ENCODE results near the gene ARFGAP2. TPM values are rescaled to one million over a fixed set of nuclear protein-coding genes. Genes with fewer than 3 reads are reported as not detected.

ARFGAP2 gene
- total RNA-seq, 2 experiments from 2014 or later = 70.1 to 71.7 TPM

DNA sequence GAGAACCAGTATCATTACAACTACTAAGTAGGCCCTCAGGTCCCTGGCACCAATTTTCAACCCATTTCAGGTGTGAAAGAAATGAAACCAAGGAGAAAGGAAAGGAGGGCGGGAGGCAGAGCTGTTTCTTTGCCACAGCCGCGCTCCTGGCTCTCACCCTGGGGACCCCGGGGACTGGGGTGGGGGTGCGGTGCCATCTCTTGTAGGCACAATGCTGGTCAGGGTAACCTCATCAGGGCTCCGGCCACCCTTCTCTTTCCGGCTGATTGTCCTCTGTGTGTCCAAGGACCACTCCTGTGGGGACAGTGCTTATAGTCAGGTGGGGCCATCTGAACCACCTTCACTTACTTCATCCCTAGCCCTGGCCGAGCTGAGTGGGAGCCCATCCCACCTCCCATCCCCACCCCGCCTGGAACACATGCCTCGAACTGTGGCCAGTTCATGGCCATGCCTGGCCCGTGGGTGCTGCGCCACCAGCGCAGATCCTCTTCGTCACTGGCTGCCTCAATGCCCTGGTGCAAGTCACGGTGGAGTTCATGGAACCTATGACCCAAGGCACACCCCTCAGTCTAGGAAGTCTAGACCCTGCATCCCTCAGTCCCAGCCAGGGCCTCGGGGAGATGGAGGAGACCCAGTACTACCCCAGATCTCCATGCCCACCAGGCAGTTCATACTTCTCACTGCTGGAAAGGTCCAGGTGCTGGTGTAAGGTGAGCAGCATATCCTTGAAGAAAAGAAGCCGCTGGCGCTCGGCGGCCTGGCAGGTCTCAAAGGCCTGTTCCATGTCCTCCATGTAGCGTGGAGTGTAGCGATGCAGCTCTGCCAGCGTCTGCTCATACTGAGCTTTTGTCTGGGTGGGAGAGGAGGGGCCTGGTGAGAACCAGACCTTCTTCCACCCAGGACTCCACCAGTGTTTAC, 2.3 kb upstream of the ARFGAP2 start:
- Mint-ChIP-seq H3K4me3 (no peak overlapping the region), H3K27me3 (no peaks in the 10 kb centered on the region), H3K9me3 (no peaks in the 10 kb centered on the region), H3K27ac (no peak overlapping the region), H3K36me3 (ENCODE audit: low read depth) (peaks cover 8% of the 10 kb centered on the region), H3K4me1 (ENCODE audit: low read depth) (peaks cover 25% of the 10 kb centered on the region)
- ChIA-PET POLR2A (interaction anchor here (0.6 to 5.5 kb wide), 4 partner anchors 8 to 232 kb away, joined by 3 to 41 read pairs (median 9); partner anchors contain the start of genes ACP2, DDB2 and PACSIN3), CTCF (interaction anchor here (0.6 to 5.1 kb wide), 28 partner anchors 9 to 286 kb away, joined by 3 to 46 read pairs (median 4); partner anchors contain the start of genes ACP2, DDB2, MADD and NR1H3)
- no peak for DNase-seq
- no peak for ATAC-seq
- intact Hi-C loops (cut with micrococcal nuclease) = loop anchor here (5.0 kb wide), 2 partner anchors 38 to 78 kb away; partner anchors contain the start of gene NR1H3
- TF ChIP-seq, protein P1, sequence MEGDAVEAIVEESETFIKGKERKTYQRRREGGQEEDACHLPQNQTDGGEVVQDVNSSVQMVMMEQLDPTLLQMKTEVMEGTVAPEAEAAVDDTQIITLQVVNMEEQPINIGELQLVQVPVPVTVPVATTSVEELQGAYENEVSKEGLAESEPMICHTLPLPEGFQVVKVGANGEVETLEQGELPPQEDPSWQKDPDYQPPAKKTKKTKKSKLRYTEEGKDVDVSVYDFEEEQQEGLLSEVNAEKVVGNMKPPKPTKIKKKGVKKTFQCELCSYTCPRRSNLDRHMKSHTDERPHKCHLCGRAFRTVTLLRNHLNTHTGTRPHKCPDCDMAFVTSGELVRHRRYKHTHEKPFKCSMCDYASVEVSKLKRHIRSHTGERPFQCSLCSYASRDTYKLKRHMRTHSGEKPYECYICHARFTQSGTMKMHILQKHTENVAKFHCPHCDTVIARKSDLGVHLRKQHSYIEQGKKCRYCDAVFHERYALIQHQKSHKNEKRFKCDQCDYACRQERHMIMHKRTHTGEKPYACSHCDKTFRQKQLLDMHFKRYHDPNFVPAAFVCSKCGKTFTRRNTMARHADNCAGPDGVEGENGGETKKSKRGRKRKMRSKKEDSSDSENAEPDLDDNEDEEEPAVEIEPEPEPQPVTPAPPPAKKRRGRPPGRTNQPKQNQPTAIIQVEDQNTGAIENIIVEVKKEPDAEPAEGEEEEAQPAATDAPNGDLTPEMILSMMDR (IDR thresholded peaks at IDR 0.05) = no peak

DNA sequence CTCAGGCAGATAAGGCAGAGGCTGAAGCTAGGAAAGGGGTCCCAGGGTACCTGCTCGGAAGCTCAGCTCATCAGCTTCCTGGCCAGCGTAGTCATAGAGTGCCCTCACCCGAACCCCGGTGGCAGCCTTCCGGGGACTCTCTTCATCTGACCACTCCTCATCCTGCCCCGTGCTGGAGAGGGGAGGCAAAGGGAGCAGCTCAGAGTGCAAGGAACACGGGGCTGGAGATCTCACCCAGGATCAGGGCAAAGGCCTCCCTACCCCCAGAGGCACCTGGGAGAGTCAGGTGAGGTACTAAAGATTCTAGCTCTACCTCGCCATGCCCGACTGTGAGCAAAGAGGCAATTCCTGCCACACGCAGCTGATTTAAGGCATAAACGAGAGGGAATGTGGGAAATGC, 1.6 kb upstream of the ARFGAP2 start:
- Mint-ChIP-seq H3K4me3 (no peak overlapping the region), H3K27ac (peak overlapping the region; percentile 100), H3K27me3 (no peaks in the 10 kb centered on the region), H3K36me3 (ENCODE audit: low read depth) (peaks cover 15% of the 10 kb centered on the region), H3K9me3 (no peaks in the 10 kb centered on the region), H3K4me1 (ENCODE audit: low read depth) (peaks cover 32% of the 10 kb centered on the region)
- ChIA-PET POLR2A (interaction anchor here (0.8 to 5.5 kb wide), 7 partner anchors 9 to 276 kb away, joined by 3 to 41 read pairs (median 5); partner anchors contain the start of genes ACP2, DDB2, NR1H3 and PACSIN3), CTCF (interaction anchor here (0.6 to 5.1 kb wide), 26 partner anchors 9 to 287 kb away, joined by 3 to 46 read pairs (median 4); partner anchors contain the start of genes ACP2, DDB2, NR1H3 and PACSIN3)
- no peak for DNase-seq
- intact Hi-C loops (cut with micrococcal nuclease) = loop anchor here (5.0 kb wide), 2 partner anchors 39 to 79 kb away; partner anchors contain the start of gene NR1H3
- TF ChIP-seq, protein P1 (IDR thresholded peaks at IDR 0.05) = no peak
- ATAC-seq = no peak

DNA sequence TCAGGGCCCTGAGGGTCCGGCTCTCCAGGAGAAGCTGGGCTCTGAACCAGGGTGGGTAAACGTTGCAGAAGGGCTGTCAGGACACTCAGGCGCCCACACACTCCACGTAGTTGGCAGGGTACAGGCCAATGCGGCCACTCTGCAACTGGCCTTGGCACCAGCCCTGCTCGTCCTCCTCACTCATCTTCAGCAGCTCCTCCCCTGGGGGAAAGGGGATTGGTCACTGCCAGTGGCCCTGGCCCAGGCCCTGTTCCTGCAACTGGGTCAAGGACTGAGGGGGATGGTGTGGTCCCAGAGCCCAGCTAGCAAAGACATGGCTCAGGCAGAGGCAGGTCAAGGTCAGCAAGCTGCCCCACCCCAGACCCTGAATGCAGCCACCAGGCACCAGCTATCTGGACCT, 1.2 kb upstream of the ARFGAP2 start:
- ChIA-PET POLR2A (interaction anchor here (0.5 to 5.5 kb wide), 9 partner anchors 9 to 277 kb away, joined by 3 to 41 read pairs (median 4); partner anchors contain the start of genes ACP2, DDB2, NR1H3 and PACSIN3), CTCF (interaction anchor here (0.7 to 5.1 kb wide), 24 partner anchors 10 to 235 kb away, joined by 3 to 46 read pairs (median 4); partner anchors contain the start of genes ACP2, DDB2, NR1H3 and PACSIN3)
- Mint-ChIP-seq H3K27me3 (no peaks in the 10 kb centered on the region), H3K4me1 (ENCODE audit: low read depth) (peaks cover 37% of the 10 kb centered on the region), H3K27ac (peak overlapping the region; percentile 100), H3K4me3 (peak overlapping the region; percentile 94), H3K9me3 (no peaks in the 10 kb centered on the region), H3K36me3 (ENCODE audit: low read depth) (peaks cover 20% of the 10 kb centered on the region)
- intact Hi-C loops (cut with micrococcal nuclease) = loop anchor here (5.0 kb wide), 2 partner anchors 39 to 79 kb away; partner anchors contain the start of gene NR1H3
- ATAC-seq (no peak), DNase-seq (no peak)
- TF ChIP-seq, protein P1 (IDR thresholded peaks at IDR 0.05) = no peak

DNA sequence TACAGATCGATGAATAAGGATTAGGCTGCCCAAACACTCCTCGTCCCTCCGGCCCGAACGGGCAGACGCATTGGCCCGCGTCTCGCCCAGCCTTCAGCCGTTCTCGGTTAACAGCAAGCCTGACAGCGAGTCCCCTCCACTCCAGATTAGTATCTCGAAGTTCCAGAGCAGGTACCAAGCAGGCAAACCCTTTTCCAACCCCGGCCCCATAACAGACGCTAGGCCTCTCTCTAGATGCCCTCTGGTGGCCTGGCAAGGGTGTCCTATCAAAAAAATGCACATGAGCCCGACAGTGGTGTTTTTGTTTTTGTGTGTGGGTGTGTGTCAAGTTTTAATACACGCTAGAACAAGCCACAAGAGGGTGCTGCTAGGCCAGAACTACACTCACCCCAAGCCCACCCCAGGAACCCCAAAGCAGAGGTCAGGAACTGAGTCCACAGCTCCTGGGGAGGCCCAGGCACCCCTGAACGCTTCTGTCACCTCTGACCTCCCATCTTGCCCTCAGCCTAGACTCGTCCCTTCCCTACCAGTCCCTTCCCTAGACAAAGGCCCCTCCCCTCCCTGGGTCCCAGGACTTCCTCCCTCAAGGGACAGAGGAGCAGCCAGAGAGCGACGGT, 658 bp upstream of the ARFGAP2 start:
- peak; percentile 70 for ATAC-seq
- peak overlapping the region; percentile 94 for H3K4me3 Mint-ChIP-seq

More for the DNA sequence above, 658 bp upstream of the ARFGAP2 start:
- ChIA-PET CTCF (interaction anchor here (0.8 to 5.1 kb wide), 18 partner anchors 9 to 235 kb away, joined by 3 to 46 read pairs (median 4); partner anchors contain the start of genes ACP2, DDB2, NR1H3 and PACSIN3), POLR2A (interaction anchor here (0.5 to 5.5 kb wide), 11 partner anchors 10 to 277 kb away, joined by 3 to 41 read pairs (median 4); partner anchors contain the start of genes ACP2, DDB2, NR1H3 and PACSIN3)
- TF ChIP-seq, protein P1 (IDR thresholded peaks at IDR 0.05) = peak; percentile 89
- Mint-ChIP-seq H3K36me3 (ENCODE audit: low read depth) (peaks cover 23% of the 10 kb centered on the region), H3K27me3 (no peaks in the 10 kb centered on the region), H3K27ac (peak overlapping the region; percentile 100), H3K9me3 (no peaks in the 10 kb centered on the region), H3K4me1 (ENCODE audit: low read depth) (peaks cover 39% of the 10 kb centered on the region)
- intact Hi-C loops (cut with micrococcal nuclease) = loop anchor here (5.0 kb wide), 2 partner anchors 40 to 80 kb away; partner anchors contain the start of gene NR1H3
- DNase-seq = peak; percentile 88

All from activated CD8-positive, alpha-beta T cell treated with anti-CD3 and anti-CD28 coated beads for 36 hours (primary cell).